Body of pancreas (tissue), 4 donors: ENCODE data around the gene DTNB. TPM values are rescaled to one million over a fixed set of nuclear protein-coding genes. Genes with fewer than 3 reads are reported as not detected.

Source experiments
- ATAC-seq: fragments of 150-250 bp; one replicate; pipeline ENCODE4 v1.9.1; 2016
- DNase-seq, 4 donors: peaks; one replicate each; pipeline ENCODE4 v3.0.0-alpha.2; 2019
- H3K27ac ChIP-seq, 4 donors: fragments of 200-600 bp; sonication (generic); 1 replicate in 3 of 4; 2 replicates in 1 of 4; pipeline versions ENCODE4 v1.5.1 to v1.6.1; 2016 to 2019; ENCODE audit warnings: mild to moderate bottlenecking in 1 of 4, mixed read lengths in 1 of 4, moderate library complexity in 1 of 4
- H3K27me3 ChIP-seq, 2 donors: fragments of 200-600 bp; sonication (generic); one replicate each; pipeline ENCODE4 v1.6.0; 2016; ENCODE audit warnings: mild to moderate bottlenecking in 1 of 2
- H3K36me3 ChIP-seq, 2 donors: fragments of 200-600 bp; sonication (generic); replicated peaks in 1 of 2; 2 replicates each; pipeline ENCODE4 v1.5.1; 2016; ENCODE audit warnings: low read depth in 2 of 2; ENCODE audit not compliant: insufficient read depth in 1 of 2
- H3K4me1 ChIP-seq: fragments of 200-600 bp; sonication (generic); one replicate; pipeline ENCODE4 v1.6.0; 2016
- H3K4me3 ChIP-seq, 2 donors: fragments of 200-600 bp; sonication (generic); 1 replicate in 1 of 2; 2 replicates in 1 of 2; pipeline ENCODE4 v1.5.1; 2016 to 2019
- H3K9me3 ChIP-seq, 3 donors: fragments of 200-600 bp; sonication (generic); 1 replicate in 2 of 3; 2 replicates in 1 of 3; pipeline ENCODE4 v1.5.1; 2016
- CTCF ChIP-seq, 7 experiments: fragments of 450-650 bp in 4 of 7; fragments of 200-600 bp in 3 of 7; sonication (generic) in 3 of 7; IDR thresholded peaks; one replicate each; pipeline ENCODE4 v1.5.1; 2016 to 2019; ENCODE audit warnings: antibody characterized with exemption in 7 of 7
- POLR2A ChIP-seq, 3 donors: fragments of 450-650 bp; IDR thresholded peaks; one replicate each; pipeline ENCODE4 v1.6.1; 2016; ENCODE audit warnings: antibody characterized with exemption in 3 of 3, mild to moderate bottlenecking in 2 of 3
- WGBS, 2 donors: methylation state at CpG; one replicate each; pipeline ENCODE4 v1.1.5; 2017; 5-methylcytosine and 5-hydroxymethylcytosine counted together
- intact Hi-C: fragments of 100-400 bp; cut with DNase I; formaldehyde crosslinking; loops from one replicate; pipeline ENCODE4 v1.15.1; 2023
- total RNA-seq, 2 donors: library from RNA; depleted of rRNA; stranded (reverse); fragments of >200 nt; gene quantifications; one replicate each; pipeline ENCODE4 v1.1.0, GENCODE V29; 2016

The DTNB gene
- total RNA-seq, 2 donors from 2014 or later = 17.8 to 22.6 TPM

GRCh38 chr2:25684577-25685473 is 11.4 kb upstream of the DTNB start:
- DNase-seq = no peak
- Histone ChIP-seq H3K27me3 (no peaks in the 10 kb centered on the region), H3K9me3 (no peaks in the 10 kb centered on the region), H3K27ac (no peak overlapping the region), H3K4me3 (no peak overlapping the region), H3K4me1 (no peaks in the 10 kb centered on the region), H3K36me3 (no peaks in the 10 kb centered on the region)
- intact Hi-C loops = no loop called here
- no peak for ATAC-seq
- TF ChIP-seq POLR2A (IDR thresholded peaks at IDR 0.05) = no peak
- TF ChIP-seq CTCF (IDR thresholded peaks at IDR 0.05) = no peak
- WGBS, 2 donors = 68 to 70% methylated on average over 20 of the region's 20 CpGs

- Histone ChIP-seq H3K4me1 (no peaks in the 10 kb centered on the region), H3K36me3 (no peaks in the 10 kb centered on the region), H3K27me3 (no peaks in the 10 kb centered on the region), H3K27ac (no peak overlapping the region), H3K4me3 (no peak overlapping the region), H3K9me3 (no peaks in the 10 kb centered on the region)
- ATAC-seq (no peak), DNase-seq (no peak)
- intact Hi-C loops = no loop called here
- TF ChIP-seq CTCF (IDR thresholded peaks at IDR 0.05) (no peak), POLR2A (IDR thresholded peaks at IDR 0.05) (no peak)
- WGBS, 2 donors = 82 to 85% methylated on average over 4 of the region's 4 CpGs
Measured at GRCh38 chr2:25682082-25682481, 8.7 kb upstream of the DTNB start.

GRCh38 chr2:25677877-25678276 is 4.5 kb upstream of the DTNB start:
- no peaks in the 10 kb centered on the region for H3K9me3 ChIP-seq
- TF ChIP-seq POLR2A (IDR thresholded peaks at IDR 0.05) (no peak), CTCF (IDR thresholded peaks at IDR 0.05) (no peak)
- no peaks in the 10 kb centered on the region for H3K36me3 ChIP-seq
- H3K27me3 ChIP-seq = no peaks in the 10 kb centered on the region
- H3K4me3 ChIP-seq = no peak overlapping the region
- intact Hi-C loops = no loop called here
- no peak for ATAC-seq
- WGBS, 2 donors = 92 to 99% methylated on average over 4 of the region's 4 CpGs
- H3K4me1 ChIP-seq = peaks cover 7% of the 10 kb centered on the region
- H3K27ac ChIP-seq = no peak overlapping the region
- no peak for DNase-seq

GRCh38 chr2:25674077-25674362 is 643 bp upstream of the DTNB start:
- no peak for DNase-seq
- Histone ChIP-seq H3K27ac (peak overlapping the region; percentile 47 to 80 (median 72)), H3K36me3 (no peaks in the 10 kb centered on the region), H3K9me3 (no peaks in the 10 kb centered on the region), H3K4me1 (peaks cover 25% of the 10 kb centered on the region), H3K27me3 (no peaks in the 10 kb centered on the region), H3K4me3 (peak overlapping the region; percentile 15 to 28)
- no peak for ATAC-seq
- WGBS, 2 donors = 14 to 21% methylated on average over 9 to 10 of the region's 10 CpGs
- intact Hi-C loops = no loop called here
- TF ChIP-seq CTCF (IDR thresholded peaks at IDR 0.05) (no peak), POLR2A (IDR thresholded peaks at IDR 0.05) (no peak)
